ENCODE results near the gene PPP2R5B. TPM values are rescaled to one million over a fixed set of nuclear protein-coding genes. Genes with fewer than 3 reads are reported as not detected.

The PPP2R5B gene
- total RNA-seq, 1 donor from 2014 or later = 23.9 TPM

GRCh38 chr11:64933213-64933934 lies 8.9 kb downstream of the PPP2R5B start:
- no peak overlapping the region for H3K4me3 ChIP-seq
- H3K4me1 ChIP-seq = no peaks in the 10 kb centered on the region
- intact Hi-C loops (cut with DNase I) = no loop called here
- no peak for ATAC-seq
- TF ChIP-seq CTCF (IDR thresholded peaks at IDR 0.05) = no peak
- H3K27me3 ChIP-seq (ENCODE audit: low read depth) = no peaks in the 10 kb centered on the region
- H3K36me3 ChIP-seq = peaks cover 61% of the 10 kb centered on the region
- H3K27ac ChIP-seq = no peak overlapping the region
- no peak for DNase-seq
- no peaks in the 10 kb centered on the region for H3K9me3 ChIP-seq

GRCh38 chr11:64933935-64934681 lies 9.6 kb downstream of the PPP2R5B start:
- DNase-seq (no peak), ATAC-seq (no peak)
- TF ChIP-seq CTCF (IDR thresholded peaks at IDR 0.05) = no peak
- Histone ChIP-seq H3K27me3 (ENCODE audit: low read depth) (no peaks in the 10 kb centered on the region), H3K27ac (no peak overlapping the region), H3K4me1 (no peaks in the 10 kb centered on the region), H3K4me3 (no peak overlapping the region), H3K9me3 (no peaks in the 10 kb centered on the region), H3K36me3 (peaks cover 55% of the 10 kb centered on the region)
- intact Hi-C loops (cut with DNase I) = no loop called here

GRCh38 chr11:64934682-64935358 lies 10.3 kb downstream of the PPP2R5B start:
- Histone ChIP-seq H3K4me3 (no peak overlapping the region), H3K27ac (no peak overlapping the region), H3K9me3 (no peaks in the 10 kb centered on the region), H3K27me3 (ENCODE audit: low read depth) (no peaks in the 10 kb centered on the region), H3K4me1 (no peaks in the 10 kb centered on the region), H3K36me3 (peaks cover 48% of the 10 kb centered on the region)
- DNase-seq (no peak), ATAC-seq (no peak)
- no peak for TF ChIP-seq CTCF (IDR thresholded peaks at IDR 0.05)
- intact Hi-C loops (cut with DNase I) = no loop called here

GRCh38 chr11:64935359-64936081 lies 11.0 kb downstream of the PPP2R5B start, which contains the start of gene GPHA2:
TSS of gene GPHA2 (minus strand) at chr11:64935893. CDS start at chr11:64935460, 433 bp downstream.
- Histone ChIP-seq H3K27me3 (ENCODE audit: low read depth) (no peaks in the 10 kb centered on the region), H3K36me3 (peaks cover 41% of the 10 kb centered on the region), H3K4me1 (no peaks in the 10 kb centered on the region), H3K4me3 (no peak within 1 kb of the TSS), H3K27ac (no peak within 1 kb of the TSS), H3K9me3 (no peaks in the 10 kb centered on the region)
- ATAC-seq (no peak), DNase-seq (no peak)
- no peak for TF ChIP-seq CTCF (IDR thresholded peaks at IDR 0.05)
- intact Hi-C loops (cut with DNase I) = no loop called here

- no peak for TF ChIP-seq CTCF (IDR thresholded peaks at IDR 0.05)
- H3K9me3 ChIP-seq = no peaks in the 10 kb centered on the region
- H3K36me3 ChIP-seq = peaks cover 31% of the 10 kb centered on the region
- DNase-seq (no peak), ATAC-seq (no peak)
- H3K27me3 ChIP-seq (ENCODE audit: low read depth) = no peaks in the 10 kb centered on the region
- no peak overlapping the region for H3K4me3 ChIP-seq
- H3K27ac ChIP-seq = no peak overlapping the region
- intact Hi-C loops (cut with DNase I) = no loop called here
- H3K4me1 ChIP-seq = no peaks in the 10 kb centered on the region
These were observed 12.1 kb downstream of the PPP2R5B start for GRCh38 chr11:64936539-64936938.
